Measurements from ENCODE around the gene CCDC185.

CCDC185 gene

GRCh38 chr1:223393275-223394214 is at the start of gene CCDC185:
TSS of gene CCDC185 (plus strand) at chr1:223393415. CDS start at chr1:223393476, 61 bp downstream.
- Histone ChIP-seq H3K9me3 (ENCODE audit: control insufficient read depth, insufficient read depth, low read length) (peaks cover 3% of the 10 kb centered on the region; the same call in 1 of the 2 replicates), H3K36me3 (ENCODE audit: insufficient read depth, low read length) (no peaks in the 10 kb centered on the region), H3K4me1 (ENCODE audit: insufficient read depth, low read length) (no peaks in the 10 kb centered on the region), H3K9ac (ENCODE audit: low read depth, low read length) (no peak within 1 kb of the TSS)

- no peaks in the 10 kb centered on the region for H3K4me1 ChIP-seq (ENCODE audit: insufficient read depth, low read length)
- H3K36me3 ChIP-seq (ENCODE audit: insufficient read depth, low read length), result no peaks in the 10 kb centered on the region
- H3K9me3 ChIP-seq (ENCODE audit: control insufficient read depth, insufficient read depth, low read length), result no peaks in the 10 kb centered on the region; the same call in 1 of the 2 replicates
- H3K9ac ChIP-seq (ENCODE audit: low read depth, low read length), result no peak overlapping the region
Measured at GRCh38 chr1:223343692-223344091, 49.5 kb upstream of the CCDC185 start.

- Histone ChIP-seq H3K9me3 (ENCODE audit: control insufficient read depth, insufficient read depth, low read length) (no peaks in the 10 kb centered on the region; the same call in 1 of the 2 replicates), H3K36me3 (ENCODE audit: insufficient read depth, low read length) (no peaks in the 10 kb centered on the region), H3K9ac (ENCODE audit: low read depth, low read length) (no peak overlapping the region), H3K4me1 (ENCODE audit: insufficient read depth, low read length) (no peaks in the 10 kb centered on the region)
Measured at GRCh38 chr1:223344491-223344890, 48.7 kb upstream of the CCDC185 start.

- Histone ChIP-seq H3K9ac (ENCODE audit: low read depth, low read length) (no peak overlapping the region), H3K4me1 (ENCODE audit: insufficient read depth, low read length) (no peaks in the 10 kb centered on the region), H3K36me3 (ENCODE audit: insufficient read depth, low read length) (no peaks in the 10 kb centered on the region), H3K9me3 (ENCODE audit: control insufficient read depth, insufficient read depth, low read length) (no peaks in the 10 kb centered on the region)
Measured at GRCh38 chr1:223345720-223346119, 47.5 kb upstream of the CCDC185 start.

GRCh38 chr1:223346311-223346710 is 46.9 kb upstream of the CCDC185 start:
- Histone ChIP-seq H3K36me3 (ENCODE audit: insufficient read depth, low read length) (no peaks in the 10 kb centered on the region), H3K9me3 (ENCODE audit: control insufficient read depth, insufficient read depth, low read length) (no peaks in the 10 kb centered on the region), H3K9ac (ENCODE audit: low read depth, low read length) (no peak overlapping the region), H3K4me1 (ENCODE audit: insufficient read depth, low read length) (no peaks in the 10 kb centered on the region)

- no peaks in the 10 kb centered on the region for H3K4me1 ChIP-seq (ENCODE audit: insufficient read depth, low read length)
- H3K9me3 ChIP-seq (ENCODE audit: control insufficient read depth, insufficient read depth, low read length), result no peaks in the 10 kb centered on the region
- no peak overlapping the region for H3K9ac ChIP-seq (ENCODE audit: low read depth, low read length)
- no peaks in the 10 kb centered on the region for H3K36me3 ChIP-seq (ENCODE audit: insufficient read depth, low read length)
Measured at GRCh38 chr1:223347583-223347982, 45.6 kb upstream of the CCDC185 start.

GRCh38 chr1:223348439-223348838 is 44.8 kb upstream of the CCDC185 start:
- Histone ChIP-seq H3K4me1 (ENCODE audit: insufficient read depth, low read length) (no peaks in the 10 kb centered on the region), H3K36me3 (ENCODE audit: insufficient read depth, low read length) (no peaks in the 10 kb centered on the region), H3K9ac (ENCODE audit: low read depth, low read length) (no peak overlapping the region), H3K9me3 (ENCODE audit: control insufficient read depth, insufficient read depth, low read length) (no peaks in the 10 kb centered on the region)

GRCh38 chr1:223349241-223349640 is 44.0 kb upstream of the CCDC185 start:
- Histone ChIP-seq H3K9ac (ENCODE audit: low read depth, low read length) (no peak overlapping the region), H3K4me1 (ENCODE audit: insufficient read depth, low read length) (no peaks in the 10 kb centered on the region), H3K9me3 (ENCODE audit: control insufficient read depth, insufficient read depth, low read length) (no peaks in the 10 kb centered on the region), H3K36me3 (ENCODE audit: insufficient read depth, low read length) (no peaks in the 10 kb centered on the region)

- Histone ChIP-seq H3K4me1 (ENCODE audit: insufficient read depth, low read length) (no peaks in the 10 kb centered on the region), H3K9ac (ENCODE audit: low read depth, low read length) (no peak overlapping the region), H3K36me3 (ENCODE audit: insufficient read depth, low read length) (no peaks in the 10 kb centered on the region), H3K9me3 (ENCODE audit: control insufficient read depth, insufficient read depth, low read length) (no peaks in the 10 kb centered on the region)
Measured at GRCh38 chr1:223350361-223350908, 42.8 kb upstream of the CCDC185 start.

GRCh38 chr1:223352944-223353343 is 40.3 kb upstream of the CCDC185 start:
- Histone ChIP-seq H3K4me1 (ENCODE audit: insufficient read depth, low read length) (no peaks in the 10 kb centered on the region), H3K36me3 (ENCODE audit: insufficient read depth, low read length) (no peaks in the 10 kb centered on the region), H3K9me3 (ENCODE audit: control insufficient read depth, insufficient read depth, low read length) (no peaks in the 10 kb centered on the region), H3K9ac (ENCODE audit: low read depth, low read length) (no peak overlapping the region)

GRCh38 chr1:223353939-223354338 is 39.3 kb upstream of the CCDC185 start:
- Histone ChIP-seq H3K36me3 (ENCODE audit: insufficient read depth, low read length) (no peaks in the 10 kb centered on the region), H3K4me1 (ENCODE audit: insufficient read depth, low read length) (no peaks in the 10 kb centered on the region; the same call in 1 of the 2 replicates), H3K9ac (ENCODE audit: low read depth, low read length) (no peak overlapping the region), H3K9me3 (ENCODE audit: control insufficient read depth, insufficient read depth, low read length) (no peaks in the 10 kb centered on the region)

- Histone ChIP-seq H3K9ac (ENCODE audit: low read depth, low read length) (no peak overlapping the region), H3K9me3 (ENCODE audit: control insufficient read depth, insufficient read depth, low read length) (no peaks in the 10 kb centered on the region), H3K36me3 (ENCODE audit: insufficient read depth, low read length) (no peaks in the 10 kb centered on the region), H3K4me1 (ENCODE audit: insufficient read depth, low read length) (no peaks in the 10 kb centered on the region; the same call in 1 of the 2 replicates)
Measured at GRCh38 chr1:223355699-223356098, 37.5 kb upstream of the CCDC185 start.

- no peaks in the 10 kb centered on the region for H3K36me3 ChIP-seq (ENCODE audit: insufficient read depth, low read length)
Measured at GRCh38 chr1:223358826-223359225, 34.4 kb upstream of the CCDC185 start.

GRCh38 chr1:223363057-223363855 is 30.0 kb upstream of the CCDC185 start:
- no peaks in the 10 kb centered on the region for H3K36me3 ChIP-seq (ENCODE audit: insufficient read depth, low read length)
- peak overlapping the region; percentile 44; the same call in 1 of the 2 replicates for H3K9ac ChIP-seq (ENCODE audit: low read depth, low read length)
- H3K4me1 ChIP-seq (ENCODE audit: insufficient read depth, low read length), result peaks cover 4% of the 10 kb centered on the region
- H3K9me3 ChIP-seq (ENCODE audit: control insufficient read depth, insufficient read depth, low read length), result no peaks in the 10 kb centered on the region

More at GRCh38 chr1:223358826-223359225, 34.4 kb upstream of the CCDC185 start:
- Histone ChIP-seq H3K9ac (ENCODE audit: low read depth, low read length) (no peak overlapping the region), H3K9me3 (ENCODE audit: control insufficient read depth, insufficient read depth, low read length) (no peaks in the 10 kb centered on the region), H3K4me1 (ENCODE audit: insufficient read depth, low read length) (peaks cover 4% of the 10 kb centered on the region)

Measured in ES-I3 (cell line).